Measurements from ENCODE around the gene HCRT.
A peak's percentile ranks its signal among the peaks of the same experiment; 100 is the strongest.

HCRT gene

GRCh38 chr17:42198897-42199296 is 13.6 kb upstream of the HCRT start:
- in situ Hi-C loops (cut with HindIII; ENCODE audit: low sequenced_read_pairs), result no loop called here
- DNase-seq (ENCODE audit: low read depth), result no peak
- TF ChIP-seq CTCF (IDR thresholded peaks at IDR 0.05; ENCODE audit: low read depth, low read length, missing control alignments), result no peak
- no peak overlapping the region for H3K4me3 ChIP-seq (ENCODE audit: low read depth, low read length)

- TF ChIP-seq CTCF (IDR thresholded peaks at IDR 0.05; ENCODE audit: low read depth, low read length, missing control alignments), result no peak
- in situ Hi-C loops (cut with HindIII; ENCODE audit: low sequenced_read_pairs), result no loop called here
- DNase-seq (ENCODE audit: low read depth), result no peak
- no peak overlapping the region for H3K4me3 ChIP-seq (ENCODE audit: low read depth, low read length)
These were observed 12.4 kb upstream of the HCRT start for GRCh38 chr17:42197564-42198156.

GRCh38 chr17:42193969-42194899 is 9.0 kb upstream of the HCRT start, which contains the start of gene GHDC:
TSS of gene GHDC (minus strand) at chr17:42194494. CDS start at chr17:42193581, 913 bp downstream.
- no peak for DNase-seq (ENCODE audit: low read depth)
- peak within 1 kb of the TSS; percentile 48 for H3K4me3 ChIP-seq (ENCODE audit: low read depth, low read length)
- no peak for TF ChIP-seq CTCF (IDR thresholded peaks at IDR 0.05; ENCODE audit: low read depth, low read length, missing control alignments)
- in situ Hi-C loops (cut with HindIII; ENCODE audit: low sequenced_read_pairs), result no loop called here

GRCh38 chr17:42193216-42193968 is 8.1 kb upstream of the HCRT start:
- in situ Hi-C loops (cut with HindIII; ENCODE audit: low sequenced_read_pairs), result no loop called here
- peak overlapping the region; percentile 48 for H3K4me3 ChIP-seq (ENCODE audit: low read depth, low read length)
- no peak for TF ChIP-seq CTCF (IDR thresholded peaks at IDR 0.05; ENCODE audit: low read depth, low read length, missing control alignments)
- DNase-seq (ENCODE audit: low read depth), result no peak

GRCh38 chr17:42192189-42193126 is 7.2 kb upstream of the HCRT start:
- H3K4me3 ChIP-seq (ENCODE audit: low read depth, low read length), result no peak overlapping the region
- no peak for DNase-seq (ENCODE audit: low read depth)
- TF ChIP-seq CTCF (IDR thresholded peaks at IDR 0.05; ENCODE audit: low read depth, low read length, missing control alignments), result no peak
- in situ Hi-C loops (cut with HindIII; ENCODE audit: low sequenced_read_pairs), result no loop called here

Measured in astrocyte of the cerebellum (primary cell).